Omental fat pad (tissue), 4 donors: ENCODE data around the gene IRF7. TPM values are rescaled to one million over a fixed set of nuclear protein-coding genes. Genes with fewer than 3 reads are reported as not detected.

ENCODE experiments used
- ATAC-seq: fragments of 150-250 bp; one replicate; pipeline ENCODE4 v1.9.1; 2016; ENCODE audit warnings: mild to moderate bottlenecking, moderate library complexity; ENCODE audit not compliant: low FRiP score
- DNase-seq: peaks from one replicate; pipeline ENCODE4 v3.0.0-alpha.2; 2019; ENCODE audit warnings: low spot score
- total RNA-seq, 4 donors: library from RNA; depleted of rRNA; stranded (reverse); fragments of >200 nt; gene quantifications; one replicate each; pipeline ENCODE4 v1.1.0, GENCODE V29; 2016
- TF ChIP-seq, protein P1 (sequence below), 3 donors: fragments of 450-650 bp; IDR thresholded peaks; one replicate each; pipeline ENCODE4 v1.5.1; 2016 to 2017; ENCODE audit warnings: antibody characterized with exemption in 3 of 3, mild to moderate bottlenecking in 3 of 3, moderate library complexity in 2 of 3

Gene IRF7
- total RNA-seq, 4 donors from 2014 or later: 15.4 to 56.8 (median 35.6) TPM

DNA sequence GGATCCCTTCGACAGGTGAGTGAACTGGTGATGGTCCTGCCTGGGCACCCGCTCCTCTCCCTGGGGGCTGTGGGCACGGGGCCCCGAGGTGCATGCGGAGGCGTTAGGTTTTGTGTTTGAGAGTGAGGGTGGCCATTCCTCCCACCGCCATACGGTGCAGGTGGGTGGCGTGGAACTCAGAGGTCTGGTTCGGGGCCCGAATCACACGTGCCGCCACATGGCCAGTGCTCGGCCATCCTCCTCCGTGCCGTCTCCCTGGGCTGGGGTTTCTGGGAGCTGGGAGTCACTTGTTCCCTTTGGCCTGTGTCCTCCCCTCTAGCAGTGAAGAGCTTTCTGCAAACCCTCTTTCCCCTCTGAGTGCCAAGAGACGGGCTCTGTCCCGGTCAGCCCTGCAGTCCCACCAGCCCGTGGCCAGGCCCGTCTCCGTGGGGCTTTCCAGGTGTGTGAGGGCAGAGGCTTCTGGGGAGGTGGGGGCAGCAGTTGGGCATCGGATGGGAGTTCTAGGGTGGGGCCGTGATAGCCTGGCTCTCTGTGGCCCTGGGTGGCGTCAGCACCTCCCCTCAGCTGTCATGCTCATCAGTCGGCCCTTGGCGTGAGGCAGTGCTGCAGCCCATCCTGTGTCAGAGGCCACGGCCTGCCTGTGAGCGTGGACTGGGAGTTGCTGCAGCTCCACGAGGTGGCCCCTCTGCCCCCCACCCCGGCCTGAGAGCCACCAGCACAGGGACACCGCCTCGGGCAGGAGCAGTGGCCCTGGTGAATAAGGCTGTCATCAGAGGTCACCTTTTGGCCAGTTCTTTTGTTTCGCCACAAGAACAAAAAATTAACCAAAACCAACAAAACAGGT, 10.2 kb downstream of the IRF7 start:
- DNase-seq (no peak), ATAC-seq (no peak)
- TF ChIP-seq, protein P1, sequence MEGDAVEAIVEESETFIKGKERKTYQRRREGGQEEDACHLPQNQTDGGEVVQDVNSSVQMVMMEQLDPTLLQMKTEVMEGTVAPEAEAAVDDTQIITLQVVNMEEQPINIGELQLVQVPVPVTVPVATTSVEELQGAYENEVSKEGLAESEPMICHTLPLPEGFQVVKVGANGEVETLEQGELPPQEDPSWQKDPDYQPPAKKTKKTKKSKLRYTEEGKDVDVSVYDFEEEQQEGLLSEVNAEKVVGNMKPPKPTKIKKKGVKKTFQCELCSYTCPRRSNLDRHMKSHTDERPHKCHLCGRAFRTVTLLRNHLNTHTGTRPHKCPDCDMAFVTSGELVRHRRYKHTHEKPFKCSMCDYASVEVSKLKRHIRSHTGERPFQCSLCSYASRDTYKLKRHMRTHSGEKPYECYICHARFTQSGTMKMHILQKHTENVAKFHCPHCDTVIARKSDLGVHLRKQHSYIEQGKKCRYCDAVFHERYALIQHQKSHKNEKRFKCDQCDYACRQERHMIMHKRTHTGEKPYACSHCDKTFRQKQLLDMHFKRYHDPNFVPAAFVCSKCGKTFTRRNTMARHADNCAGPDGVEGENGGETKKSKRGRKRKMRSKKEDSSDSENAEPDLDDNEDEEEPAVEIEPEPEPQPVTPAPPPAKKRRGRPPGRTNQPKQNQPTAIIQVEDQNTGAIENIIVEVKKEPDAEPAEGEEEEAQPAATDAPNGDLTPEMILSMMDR (IDR thresholded peaks at IDR 0.05): no peak

GRCh38 chr11:603154-603553, 12.6 kb downstream of the IRF7 start:
- ATAC-seq: no peak
- DNase-seq: no peak
- TF ChIP-seq, protein P1 (IDR thresholded peaks at IDR 0.05): no peak

GRCh38 chr11:601573-602245, 14.0 kb downstream of the IRF7 start:
- ATAC-seq (no peak), DNase-seq (no peak)
- TF ChIP-seq, protein P1 (IDR thresholded peaks at IDR 0.05): no peak

DNA sequence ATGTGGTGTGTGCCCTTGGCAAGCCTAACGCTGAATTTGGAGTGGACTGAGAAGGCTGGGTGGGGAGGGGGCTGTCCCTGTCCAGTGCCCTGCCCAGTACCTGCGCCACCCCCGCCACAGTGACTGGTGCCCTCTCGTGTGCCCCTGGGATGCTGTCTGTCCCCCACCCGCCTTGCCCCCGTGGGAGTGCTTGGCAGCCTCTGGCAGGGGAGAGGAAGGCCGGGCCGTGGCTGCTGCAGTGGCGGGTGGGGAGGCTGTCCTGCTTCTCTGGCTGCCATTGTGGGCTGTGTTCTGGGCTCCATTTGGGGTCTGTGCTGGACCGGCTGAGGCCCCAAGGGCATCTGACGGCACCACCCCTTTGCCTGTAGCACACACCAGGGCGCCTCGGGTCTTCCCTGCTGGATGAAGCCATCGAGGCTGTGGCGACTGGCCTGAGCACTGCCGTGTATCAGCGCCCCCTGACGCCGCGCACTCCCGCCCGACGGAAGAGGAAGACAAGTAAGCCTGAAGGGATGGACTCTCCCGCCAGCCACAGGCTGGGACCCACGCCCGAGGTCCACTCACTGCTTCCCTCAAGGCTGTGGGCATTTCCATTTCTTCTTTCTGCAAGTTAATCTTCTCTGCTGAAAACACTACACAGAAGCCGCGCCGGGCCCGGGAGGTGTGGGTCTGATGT, 17.6 kb downstream of the IRF7 start:
- ATAC-seq (no peak), DNase-seq (no peak)
- TF ChIP-seq, protein P1 (IDR thresholded peaks at IDR 0.05): no peak

GRCh38 chr11:597166-597725, 18.5 kb downstream of the IRF7 start:
- TF ChIP-seq, protein P1 (IDR thresholded peaks at IDR 0.05): no peak
- DNase-seq (no peak), ATAC-seq (no peak)

DNA sequence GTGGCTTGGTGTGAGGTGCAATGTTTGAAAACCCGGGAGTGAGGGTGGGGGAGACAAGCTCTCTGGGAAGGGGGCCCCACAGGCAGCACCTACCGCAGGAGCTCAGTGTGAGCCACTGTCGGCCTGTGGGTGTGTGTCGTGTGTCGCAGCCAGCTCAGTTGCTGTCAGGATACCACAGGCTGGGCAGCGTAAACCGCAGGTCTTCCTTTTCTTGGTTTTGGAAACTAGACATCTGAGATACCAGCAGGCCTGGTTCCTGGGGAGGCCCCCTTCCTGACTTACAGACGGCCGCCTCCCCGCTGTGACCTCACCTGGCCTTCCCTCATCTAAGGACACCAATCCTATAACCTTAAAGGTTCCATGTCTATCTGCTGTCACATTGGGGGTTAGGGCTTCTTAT, 19.4 kb downstream of the IRF7 start:
- DNase-seq (no peak), ATAC-seq (no peak)
- TF ChIP-seq, protein P1 (IDR thresholded peaks at IDR 0.05): no peak
